Mesenteric fat pad (tissue), 1 donor: ENCODE measurements around the gene HOXC5. TPM values are rescaled to one million over a fixed set of nuclear protein-coding genes. Genes with fewer than 3 reads are reported as not detected.

Source experiments
- DNase-seq: peaks from one replicate; pipeline ENCODE4 v3.0.0-alpha.2; 2020; ENCODE audit warnings: low spot score
- total RNA-seq: library from RNA; stranded (reverse); fragmentation: NEBNext Ultra II Directional; extraction: Animal tissue kit (Norgen Biotek cat#: 25700); gene quantifications from one replicate; pipeline ENCODE4 v1.2.1, GENCODE V29; 2021
- donor health status: DM: yes; HTN: yes; CAD: no.

The HOXC5 gene
- total RNA-seq, 1 donor from 2014 or later: 0.55 TPM

DNA sequence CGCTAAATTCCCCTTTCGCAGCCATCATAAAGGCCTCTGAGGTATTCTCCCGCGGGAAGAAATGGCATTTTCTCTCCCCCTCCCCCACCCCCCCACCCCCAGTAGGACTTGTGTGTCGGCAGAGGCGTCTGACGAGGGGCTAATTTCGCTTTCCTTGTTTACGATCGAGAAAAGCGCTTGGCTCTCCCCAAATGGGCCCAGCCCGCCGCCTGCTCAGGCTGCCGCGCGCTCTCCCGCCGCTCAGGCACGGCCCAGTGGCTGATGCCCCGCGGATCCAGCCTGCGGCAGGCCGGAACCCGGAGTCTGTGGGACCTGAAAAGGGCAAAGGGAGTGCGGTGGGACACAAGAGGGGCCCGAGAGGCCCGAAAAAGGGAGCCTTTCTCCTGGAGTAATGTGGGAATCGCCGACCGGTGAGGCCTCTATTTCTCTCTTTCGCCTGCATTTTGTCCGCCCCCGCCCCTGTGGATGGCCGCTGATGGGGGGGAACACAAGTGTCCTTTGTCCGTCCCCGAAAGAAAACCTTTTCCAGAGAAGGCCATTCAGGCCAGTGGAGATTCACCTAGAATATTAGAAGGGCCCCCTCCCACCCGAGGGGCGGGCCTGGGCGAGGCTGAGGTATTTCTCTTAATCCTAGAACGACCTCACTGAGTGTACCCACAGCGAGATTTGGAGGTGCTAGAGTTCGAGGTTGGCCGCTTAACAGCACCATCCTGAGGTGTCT is 13.6 kb upstream of the HOXC5 start:
- DNase-seq: no peak

DNA sequence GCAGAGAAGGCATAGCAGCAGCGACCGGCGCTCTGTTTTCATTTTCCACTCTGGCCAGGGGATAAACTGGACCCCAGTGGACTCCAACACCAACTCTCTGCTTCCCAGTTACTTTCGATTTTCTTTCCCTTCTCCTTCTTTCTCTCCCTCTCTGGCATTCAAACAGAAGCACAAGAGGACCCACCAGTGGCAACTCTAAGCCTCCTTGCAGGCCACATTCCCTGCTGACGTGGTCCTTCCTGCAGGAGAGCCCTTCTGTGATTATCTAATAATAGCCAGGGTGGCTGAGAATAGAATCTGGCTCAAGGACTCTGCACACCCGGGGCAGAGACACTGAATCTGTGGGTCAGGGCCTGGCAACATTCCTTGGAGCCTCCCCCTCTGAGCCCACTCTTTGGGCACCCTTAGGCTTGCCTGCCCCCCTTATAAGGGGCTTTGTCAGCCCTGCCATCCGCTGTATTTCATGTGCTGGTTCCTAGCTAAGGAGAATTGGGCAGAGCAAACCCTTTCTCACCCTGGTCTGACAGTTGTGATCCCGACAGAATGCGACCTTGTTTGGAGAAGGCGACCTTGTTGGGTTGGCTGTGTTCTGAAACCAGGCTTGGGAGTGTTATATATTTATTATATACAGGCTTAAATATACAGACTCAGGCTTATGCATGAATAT is 12.8 kb upstream of the HOXC5 start:
- no peak for DNase-seq

DNA sequence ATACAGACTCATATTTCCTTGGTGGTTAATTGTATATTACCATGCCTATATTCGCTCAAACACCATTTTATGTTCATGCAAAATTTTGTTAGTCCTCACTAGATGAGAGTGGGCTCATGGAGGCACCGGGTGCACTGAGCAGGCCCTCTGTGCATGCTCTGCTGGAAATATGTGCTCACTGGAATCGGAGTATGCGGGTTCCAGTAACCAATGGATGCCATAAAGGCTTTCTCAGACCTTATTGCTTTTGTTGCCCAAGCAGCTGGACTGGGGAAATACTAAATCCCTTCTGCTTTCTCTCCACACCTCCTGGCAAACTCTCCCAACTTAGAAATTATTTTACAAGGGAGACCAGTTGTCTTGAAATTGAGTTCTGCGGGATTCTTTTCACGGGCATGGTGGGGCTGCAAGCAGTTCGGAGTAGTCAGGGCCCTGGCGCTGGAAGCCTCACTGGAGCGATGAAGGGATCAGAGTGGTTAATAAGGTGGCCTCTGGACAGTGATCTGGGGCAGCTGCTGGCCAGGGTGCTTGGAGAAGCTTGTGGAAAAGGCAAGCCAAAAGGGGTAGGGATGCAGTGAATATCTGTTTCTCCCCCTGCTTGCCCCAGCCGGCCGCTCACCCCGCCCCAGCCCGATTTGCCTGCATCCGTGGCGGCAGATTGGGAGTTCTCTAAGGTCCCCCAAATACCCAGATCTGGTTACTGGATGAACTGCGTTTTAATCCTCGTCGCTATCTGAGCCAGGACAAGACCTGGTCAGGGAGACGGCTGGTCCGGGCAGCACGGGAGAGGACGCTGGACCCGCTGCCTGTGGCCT is 12.1 kb upstream of the HOXC5 start:
- DNase-seq: no peak

DNA sequence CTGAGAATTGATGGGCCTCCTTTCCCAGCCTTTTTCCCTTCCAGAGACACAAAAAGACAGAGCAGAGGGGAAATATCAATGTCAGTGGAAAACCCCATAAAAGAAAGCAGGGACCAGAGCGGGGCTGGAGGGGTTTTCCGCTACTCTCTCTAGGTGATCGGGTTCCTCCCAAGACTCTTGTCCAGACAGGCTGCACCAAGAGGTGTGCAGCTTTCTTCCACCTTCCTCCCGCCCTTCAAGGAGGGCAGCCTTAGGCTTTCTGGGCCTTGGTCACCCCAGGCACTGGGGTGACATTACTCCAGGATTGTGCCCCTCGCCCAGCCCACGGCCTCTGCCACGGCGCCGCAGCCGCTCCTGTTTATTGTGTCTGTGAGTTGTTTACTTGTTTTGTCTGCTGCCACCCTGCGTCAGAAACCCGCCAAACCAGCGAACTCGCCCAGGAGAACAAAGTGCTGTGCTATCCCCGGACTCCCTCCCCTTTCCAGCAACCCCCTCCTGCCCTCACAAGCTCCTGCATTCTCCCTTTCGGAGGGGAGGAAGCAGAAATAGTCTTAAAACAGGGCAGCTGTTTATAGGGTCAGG is 11.3 kb upstream of the HOXC5 start:
- no peak for DNase-seq

DNA sequence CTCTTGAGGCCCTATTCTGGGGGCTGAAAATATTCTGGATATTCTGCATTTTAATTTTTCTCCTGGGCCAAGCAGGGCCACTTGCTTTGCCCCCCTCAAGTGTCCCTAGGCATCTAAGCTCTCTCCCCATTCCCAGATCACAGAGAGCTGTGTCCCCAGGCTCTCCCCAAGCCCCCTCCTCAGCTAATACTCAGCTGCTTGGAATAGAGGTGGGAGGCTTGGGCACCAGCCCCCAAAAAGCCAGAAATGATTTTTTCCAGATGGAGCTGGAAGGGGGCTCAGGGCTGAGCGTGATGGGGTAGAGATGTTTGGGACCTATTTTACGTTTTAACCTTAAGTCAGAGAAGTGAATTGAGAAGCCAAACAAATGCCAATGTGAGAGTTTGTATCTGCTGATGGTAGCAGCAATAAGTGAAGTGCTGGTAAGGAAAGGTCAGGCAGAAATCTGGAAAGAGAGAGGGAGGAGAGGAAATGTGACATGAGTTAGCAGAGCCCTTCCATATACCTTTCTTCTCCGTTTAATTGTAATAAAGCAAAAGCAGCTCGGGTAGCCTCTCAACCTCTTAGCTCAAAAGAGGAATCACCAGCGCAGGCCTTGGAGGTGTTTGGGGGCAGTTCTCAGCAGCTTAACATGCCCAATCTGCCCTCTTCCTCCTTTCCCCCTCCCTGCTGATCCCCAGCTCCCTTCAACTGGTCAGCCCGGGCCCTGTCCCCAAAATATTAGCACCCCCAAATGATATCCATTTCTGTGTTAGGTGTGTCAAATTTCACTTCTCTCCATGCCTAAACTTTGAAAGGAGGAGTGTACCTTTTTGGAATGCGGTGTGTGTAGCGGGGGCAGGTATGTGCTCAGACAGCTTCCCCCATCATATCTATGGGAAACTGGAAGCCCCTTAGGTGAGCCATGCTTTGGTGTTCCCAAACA is 9.6 kb upstream of the HOXC5 start:
- DNase-seq: no peak

DNA sequence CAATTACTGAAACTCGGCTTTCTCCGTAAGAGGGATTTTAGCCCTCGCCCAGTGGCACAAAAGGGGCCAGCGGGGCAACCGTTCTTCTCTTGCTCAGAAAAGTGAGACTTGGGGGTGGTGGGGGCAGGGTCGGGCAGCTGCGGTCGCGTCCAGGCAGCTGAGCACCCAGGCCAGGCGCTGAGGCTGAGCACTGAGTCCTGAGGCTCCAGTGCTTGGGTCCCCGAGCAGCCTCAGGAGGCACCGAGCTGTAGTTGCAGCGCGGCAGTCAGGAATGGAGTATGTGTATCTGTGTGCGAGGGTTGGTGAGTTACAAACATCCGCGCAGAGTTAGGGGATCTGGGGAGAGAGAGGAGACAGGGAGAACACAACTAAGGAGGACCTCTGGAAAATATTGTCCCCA is 8.7 kb upstream of the HOXC5 start:
- no peak for DNase-seq

DNA sequence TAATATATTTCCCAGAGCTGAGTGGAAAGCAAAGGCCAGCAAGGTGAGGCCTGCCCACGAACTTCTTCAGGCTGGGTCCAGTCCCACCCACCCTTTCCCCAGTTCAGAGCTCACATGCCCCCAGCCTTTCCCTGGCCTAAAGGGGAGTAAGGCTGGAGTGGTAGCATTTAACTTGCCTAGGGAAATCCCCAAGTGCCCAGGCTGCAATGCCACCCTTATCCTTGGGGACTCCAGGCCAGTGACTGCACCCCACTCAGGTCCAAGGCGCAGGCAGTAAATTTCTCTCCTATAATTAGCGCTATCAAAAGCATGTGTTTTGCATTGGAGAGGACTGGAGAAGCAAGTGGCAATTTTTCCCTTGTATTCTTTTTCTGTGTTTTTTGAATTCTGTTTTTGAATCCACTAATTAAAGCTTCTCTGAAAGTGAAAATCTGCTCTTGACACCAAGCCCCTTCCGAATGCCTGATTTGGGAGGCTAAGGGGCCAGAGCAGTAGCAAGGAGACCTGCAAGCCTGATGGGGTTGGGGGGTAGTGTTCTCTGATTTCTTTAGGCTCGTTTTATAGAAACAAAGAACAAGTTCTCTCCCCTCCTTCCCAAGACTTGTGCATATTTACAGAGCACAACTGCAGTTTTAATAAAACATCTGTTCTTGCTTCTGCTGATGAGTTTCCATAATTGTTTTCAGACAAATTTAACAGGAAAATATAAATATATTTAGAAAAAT is 8.1 kb upstream of the HOXC5 start:
- no peak for DNase-seq

DNA sequence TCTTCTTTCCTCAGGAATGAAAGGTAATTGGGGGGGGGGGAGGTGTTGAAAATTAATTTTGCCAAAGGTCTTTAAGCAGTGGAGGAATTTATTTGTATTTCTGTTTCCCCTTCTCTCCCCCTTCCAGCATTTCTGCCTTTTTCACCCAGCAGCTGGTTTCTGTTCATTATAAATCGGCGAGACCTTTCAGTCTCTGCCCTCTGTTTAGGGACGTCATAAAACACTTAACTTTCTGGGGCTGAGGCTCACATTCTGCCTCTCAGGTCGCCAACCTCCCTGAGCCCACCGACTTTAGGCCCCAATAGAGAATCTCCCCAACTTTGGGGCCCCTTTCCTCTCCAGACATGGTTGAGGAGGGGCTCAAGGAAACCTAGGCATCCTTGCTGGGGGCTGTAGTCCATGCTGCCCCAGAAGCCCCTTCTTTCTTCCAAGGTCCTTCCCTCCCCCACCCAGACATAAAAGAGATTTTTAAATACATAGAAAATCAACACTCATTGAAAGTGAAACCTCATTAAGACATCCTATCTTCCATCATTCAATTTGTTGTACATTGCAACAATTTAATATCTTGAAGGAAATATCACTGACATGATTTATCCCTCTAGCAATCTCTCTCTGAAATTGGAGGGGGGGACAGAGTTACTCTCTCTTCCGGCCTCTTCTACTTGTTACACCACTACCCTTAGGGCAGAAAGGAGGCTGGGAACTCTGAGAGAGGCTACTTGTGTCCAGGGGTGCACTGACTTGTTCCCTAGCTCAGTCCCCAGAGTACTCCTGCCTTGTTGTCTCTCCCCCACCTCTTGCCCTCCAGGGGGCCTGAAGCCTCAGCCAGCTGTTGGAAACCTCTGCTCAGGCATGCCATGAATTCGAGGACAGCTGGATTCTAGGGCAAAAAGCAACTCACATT is 7.1 kb upstream of the HOXC5 start:
- DNase-seq: no peak

DNA sequence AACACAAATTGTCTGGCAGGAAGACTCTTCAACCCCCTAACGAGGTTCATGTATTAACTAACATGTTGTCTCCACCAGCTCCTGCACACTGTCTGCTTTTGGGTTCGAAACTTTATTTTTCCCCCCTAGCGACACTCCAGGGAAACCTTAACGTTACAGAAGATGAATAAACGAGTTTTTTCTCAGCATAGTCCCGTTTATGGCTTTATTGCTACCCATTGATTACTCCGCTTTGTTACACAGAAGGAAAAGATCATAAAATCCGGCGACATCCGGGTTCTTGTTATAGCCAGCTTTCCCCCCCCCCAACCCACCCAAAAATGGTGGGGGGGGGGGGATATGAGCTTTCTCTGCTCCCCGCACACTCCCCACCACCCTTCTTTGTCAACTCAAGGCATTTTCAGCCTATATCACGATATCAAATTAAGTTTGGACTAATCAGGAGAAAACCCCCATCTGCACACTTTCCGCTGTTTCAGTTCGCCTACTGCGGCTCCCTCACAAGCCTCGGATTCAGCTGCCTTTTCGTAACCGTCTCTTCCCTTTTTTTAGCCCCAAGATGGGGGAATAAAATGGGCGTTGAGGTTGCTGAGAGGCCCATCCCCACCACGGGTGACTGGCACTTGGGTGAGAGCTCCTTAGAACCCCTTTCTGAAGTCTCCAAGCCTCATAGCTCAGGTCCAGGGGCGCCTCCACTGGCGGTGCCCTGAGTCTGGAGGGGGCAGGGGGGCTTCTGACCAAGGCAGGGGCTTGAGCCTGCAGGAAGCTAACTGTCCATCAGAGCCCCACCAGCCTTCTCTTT is 6.0 kb upstream of the HOXC5 start:
- DNase-seq: no peak

DNA sequence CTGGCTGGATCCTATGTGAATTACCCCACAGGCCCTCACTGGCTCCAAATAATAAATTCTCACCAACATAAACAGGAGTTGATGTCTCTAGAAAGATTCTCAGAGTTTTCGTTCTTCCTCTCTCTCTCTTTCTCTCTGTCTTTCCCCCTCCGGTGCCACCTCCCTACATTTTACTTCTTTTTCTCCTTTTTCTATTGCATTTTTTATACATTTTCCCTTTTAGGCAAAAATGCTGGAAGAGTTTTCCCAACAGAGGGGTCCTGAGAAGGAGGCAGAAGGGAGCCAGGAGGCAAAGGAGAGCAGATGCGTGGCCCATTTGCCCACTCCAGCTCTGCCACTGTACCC is 5.4 kb upstream of the HOXC5 start:
- DNase-seq: no peak

DNA sequence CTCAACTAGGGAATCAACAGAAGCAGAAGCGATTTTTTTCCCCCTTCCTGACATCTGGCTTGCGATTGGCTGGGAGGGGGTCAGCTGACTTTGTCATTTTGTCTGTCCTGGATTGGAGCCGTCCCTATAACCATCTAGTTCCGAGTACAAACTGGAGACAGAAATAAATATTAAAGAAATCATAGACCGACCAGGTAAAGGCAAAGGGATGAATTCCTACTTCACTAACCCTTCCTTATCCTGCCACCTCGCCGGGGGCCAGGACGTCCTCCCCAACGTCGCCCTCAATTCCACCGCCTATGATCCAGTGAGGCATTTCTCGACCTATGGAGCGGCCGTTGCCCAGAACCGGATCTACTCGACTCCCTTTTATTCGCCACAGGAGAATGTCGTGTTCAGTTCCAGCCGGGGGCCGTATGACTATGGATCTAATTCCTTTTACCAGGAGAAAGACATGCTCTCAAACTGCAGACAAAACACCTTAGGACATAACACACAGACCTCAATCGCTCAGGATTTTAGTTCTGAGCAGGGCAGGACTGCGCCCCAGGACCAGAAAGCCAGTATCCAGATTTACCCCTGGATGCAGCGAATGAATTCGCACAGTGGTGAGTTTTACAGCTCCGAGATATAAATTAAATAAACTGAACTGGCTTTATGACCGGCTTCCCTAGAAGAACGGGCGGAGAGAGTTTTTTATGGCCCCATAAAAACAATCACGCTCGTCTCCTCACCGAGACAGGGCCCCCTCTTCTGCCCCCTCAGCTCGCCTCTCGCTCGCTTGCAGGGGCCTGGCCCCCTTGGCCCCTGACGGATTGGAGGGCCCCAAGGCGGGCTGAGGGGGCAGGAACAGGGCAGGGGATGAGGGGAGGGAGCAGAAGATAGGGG is 4.3 kb upstream of the HOXC5 start, which contains the start of gene HOXC6:
TSS of gene HOXC6 (plus strand) at position 127 of the 888 bp plus-strand sequence. CDS start at position 209, 82 bp downstream.
- DNase-seq: no peak

DNA sequence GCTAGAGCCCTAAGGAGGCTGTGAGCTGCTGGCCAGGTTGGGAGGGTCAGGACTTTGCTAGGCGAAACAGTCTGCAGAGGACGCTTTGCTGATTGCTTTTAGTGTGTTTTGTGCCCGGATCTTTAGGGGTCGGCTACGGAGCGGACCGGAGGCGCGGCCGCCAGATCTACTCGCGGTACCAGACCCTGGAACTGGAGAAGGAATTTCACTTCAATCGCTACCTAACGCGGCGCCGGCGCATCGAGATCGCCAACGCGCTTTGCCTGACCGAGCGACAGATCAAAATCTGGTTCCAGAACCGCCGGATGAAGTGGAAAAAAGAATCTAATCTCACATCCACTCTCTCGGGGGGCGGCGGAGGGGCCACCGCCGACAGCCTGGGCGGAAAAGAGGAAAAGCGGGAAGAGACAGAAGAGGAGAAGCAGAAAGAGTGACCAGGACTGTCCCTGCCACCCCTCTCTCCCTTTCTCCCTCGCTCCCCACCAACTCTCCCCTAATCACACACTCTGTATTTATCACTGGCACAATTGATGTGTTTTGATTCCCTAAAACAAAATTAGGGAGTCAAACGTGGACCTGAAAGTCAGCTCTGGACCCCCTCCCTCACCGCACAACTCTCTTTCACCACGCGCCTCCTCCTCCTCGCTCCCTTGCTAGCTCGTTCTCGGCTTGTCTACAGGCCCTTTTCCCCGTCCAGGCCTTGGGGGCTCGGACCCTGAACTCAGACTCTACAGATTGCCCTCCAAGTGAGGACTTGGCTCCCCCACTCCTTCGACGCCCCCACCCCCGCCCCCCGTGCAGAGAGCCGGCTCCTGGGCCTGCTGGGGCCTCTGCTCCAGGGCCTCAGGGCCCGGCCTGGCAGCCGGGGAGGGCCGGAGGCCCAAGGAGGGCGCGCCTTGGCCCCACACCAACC is 3.1 kb upstream of the HOXC5 start:
- DNase-seq: no peak

DNA sequence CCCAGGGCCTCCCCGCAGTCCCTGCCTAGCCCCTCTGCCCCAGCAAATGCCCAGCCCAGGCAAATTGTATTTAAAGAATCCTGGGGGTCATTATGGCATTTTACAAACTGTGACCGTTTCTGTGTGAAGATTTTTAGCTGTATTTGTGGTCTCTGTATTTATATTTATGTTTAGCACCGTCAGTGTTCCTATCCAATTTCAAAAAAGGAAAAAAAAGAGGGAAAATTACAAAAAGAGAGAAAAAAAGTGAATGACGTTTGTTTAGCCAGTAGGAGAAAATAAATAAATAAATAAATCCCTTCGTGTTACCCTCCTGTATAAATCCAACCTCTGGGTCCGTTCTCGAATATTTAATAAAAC is 2.4 kb upstream of the HOXC5 start:
- no peak for DNase-seq

DNA sequence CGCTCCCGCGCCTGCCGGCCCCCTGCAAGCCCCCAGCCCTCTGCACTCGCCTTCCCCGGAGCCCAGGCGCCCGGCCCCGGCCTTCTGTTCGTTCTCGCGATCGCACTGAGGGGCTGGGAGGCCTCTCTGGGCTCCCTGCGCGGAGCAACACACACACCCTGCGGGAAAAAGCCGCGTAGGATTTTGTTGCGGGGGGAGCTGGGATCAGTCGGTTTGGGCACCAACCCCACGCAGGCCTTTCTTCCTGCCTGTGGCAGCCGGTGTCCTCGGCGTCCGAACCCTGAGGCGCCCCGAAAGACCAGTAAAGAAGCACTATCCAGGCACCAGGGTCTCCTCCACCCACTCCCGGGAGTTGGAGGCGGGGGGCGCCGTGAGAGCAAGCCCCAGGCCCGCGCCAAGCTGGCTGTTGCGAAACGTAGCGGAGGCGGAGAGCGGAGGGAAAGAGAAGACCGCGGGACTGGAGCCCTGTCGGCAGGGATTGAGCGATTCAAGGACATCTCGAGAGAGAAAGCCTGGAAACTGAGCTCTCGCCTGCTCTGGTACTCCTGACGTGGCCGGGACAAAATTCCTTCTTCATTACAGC is 1.9 kb upstream of the HOXC5 start:
- no peak for DNase-seq

DNA sequence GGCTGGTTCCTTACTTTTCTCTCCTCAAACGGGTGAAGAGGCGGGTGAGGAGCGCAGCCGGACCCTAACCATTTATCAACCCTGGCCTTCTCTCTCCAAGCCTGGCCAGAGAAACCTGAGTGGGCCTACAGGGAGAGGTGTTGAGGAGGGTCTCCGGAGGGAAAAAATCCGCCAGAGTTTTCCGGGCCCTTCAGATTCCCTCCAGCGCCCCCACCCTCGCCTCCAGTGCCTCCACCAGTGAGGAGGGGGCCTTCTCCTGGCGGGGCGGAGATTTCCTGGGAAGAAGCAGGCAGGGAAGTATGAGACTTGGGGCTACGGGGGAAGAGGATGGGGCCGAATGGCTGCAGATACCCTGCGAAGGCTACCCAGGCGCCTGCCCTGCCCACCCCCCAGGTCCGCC is 1.4 kb upstream of the HOXC5 start:
- no peak for DNase-seq
